PC-9 (cell line): ENCODE results near the gene ZDHHC11B.

ENCODE experiments used
- CTCF ChIP-seq: fragments of 200-600 bp; sonication (generic); conservative IDR thresholded peaks from 2 replicates; pipeline ENCODE4 v1.6.1; 2017; ENCODE audit warnings: mixed run types, antibody characterized with exemption, mild to moderate bottlenecking, moderate library complexity
- EZH2 ChIP-seq: fragments of 200-600 bp; sonication (generic); IDR thresholded peaks from 2 replicates; pipeline ENCODE4 v1.8.0; 2017; ENCODE audit warnings: antibody characterized with exemption, low read depth

- no peak for TF ChIP-seq CTCF
- TF ChIP-seq EZH2: no peak
These were observed 6.8 kb downstream of the ZDHHC11B start for GRCh38 chr5:777756-778161.
